CD4-positive, alpha-beta memory T cell (primary cell): Measurements from ENCODE around the gene STK32B. TPM values are rescaled to one million over a fixed set of nuclear protein-coding genes. Genes with fewer than 3 reads are reported as not detected.

Experiments used
- CTCF ChIA-PET: fragments of 350-600 bp; sonication (Branson Sonifier 250); formaldehyde crosslinking; loops from one replicate; lab custom pipeline; 2021; ENCODE audit warnings: inconsistent platforms; ENCODE audit not compliant: partially characterized antibody; lab: Charles Lee
- POLR2A ChIA-PET: fragments of 350-600 bp; sonication (Branson Sonifier 250); formaldehyde crosslinking; loops from one replicate; lab custom pipeline; 2021; ENCODE audit not compliant: partially characterized antibody; lab: Charles Lee
- DNase-seq, 5 donors: peaks; one replicate each; pipeline versions ENCODE4 v3.0.0 to v3.0.0-alpha.2; 2020 to 2022; ENCODE audit warnings: mixed read lengths in 1 of 5
- H3K27ac ChIP-seq: one replicate; pipeline ENCODE4 v1.7.0; 2013; ENCODE audit warnings: low read depth, low read length
- H3K27me3 ChIP-seq: 2 replicates; pipeline ENCODE4 v1.7.0; 2013; ENCODE audit warnings: mild to moderate bottlenecking, low read length, moderate library complexity; ENCODE audit not compliant: insufficient read depth
- H3K36me3 ChIP-seq: 2 replicates; pipeline ENCODE4 v1.7.0; 2013; ENCODE audit warnings: mild to moderate bottlenecking, low read length, moderate library complexity; ENCODE audit not compliant: insufficient read depth
- H3K4me1 ChIP-seq: 2 replicates; pipeline ENCODE4 v1.7.0; 2013; ENCODE audit warnings: mild to moderate bottlenecking, low read length, moderate library complexity; ENCODE audit not compliant: insufficient read depth
- H3K4me3 ChIP-seq, 2 donors: one replicate each; pipeline ENCODE4 v1.7.0; 2013; ENCODE audit warnings: low read length in 2 of 2, mild to moderate bottlenecking in 1 of 2
- H3K9me3 ChIP-seq, 2 donors: one replicate each; pipeline ENCODE4 v1.7.0; 2013; ENCODE audit warnings: low read length in 2 of 2, control low read depth in 1 of 2; ENCODE audit not compliant: control insufficient read depth in 1 of 2
- H3K27ac Mint-ChIP-seq, 7 donors: one replicate each; pipeline ENCODE4 v1.8.0; 2020 to 2021; ENCODE audit warnings: mixed read lengths in 7 of 7, mild to moderate bottlenecking in 6 of 7, inconsistent platforms in 3 of 7, moderate library complexity in 3 of 7
- H3K27me3 Mint-ChIP-seq, 2 donors: one replicate each; pipeline ENCODE4 v1.8.0; 2020 to 2021; ENCODE audit warnings: mixed read lengths in 2 of 2
- H3K36me3 Mint-ChIP-seq, 2 donors: one replicate each; pipeline ENCODE4 v1.8.0; 2020 to 2021; ENCODE audit warnings: mixed read lengths in 2 of 2, inconsistent platforms in 1 of 2, mild to moderate bottlenecking in 1 of 2
- H3K4me1 Mint-ChIP-seq, 4 donors: one replicate each; pipeline ENCODE4 v1.8.0; 2020 to 2021; ENCODE audit warnings: mixed read lengths in 4 of 4, mild to moderate bottlenecking in 1 of 4
- H3K4me3 Mint-ChIP-seq, 8 donors: one replicate each; pipeline ENCODE4 v1.8.0; 2020 to 2021; ENCODE audit warnings: mixed read lengths in 8 of 8, mild to moderate bottlenecking in 7 of 8, moderate library complexity in 6 of 8, inconsistent platforms in 3 of 8
- H3K9me3 Mint-ChIP-seq, 8 donors: one replicate each; pipeline ENCODE4 v1.8.0; 2020 to 2021; ENCODE audit warnings: mixed read lengths in 8 of 8, mild to moderate bottlenecking in 5 of 8, inconsistent platforms in 3 of 8, moderate library complexity in 1 of 8
- intact Hi-C: fragments of 100-400 bp; cut with micrococcal nuclease; formaldehyde crosslinking; loops from one replicate; pipeline ENCODE4 v1.15.1; 2023
- polyA plus RNA-seq, 2 donors: library from polyadenylated mRNA; unstranded; fragments of 300-500 nt; fragmentation: Illumina TruSeq; gene quantifications; one replicate each; pipeline ENCODE4 v1.2.3, GENCODE V29; 2021
- total RNA-seq, 2 experiments: library from RNA; stranded (reverse); gene quantifications; one replicate each; pipeline ENCODE4 v1.2.3, GENCODE V29; 2021

Gene STK32B
- total and polyA plus RNA-seq, 4 experiments from 2014 or later: not detected

GRCh38 chr4:5366009-5366386, 314.7 kb downstream of the STK32B start:
- Histone ChIP-seq H3K9me3 (no peaks in the 10 kb centered on the region), H3K27me3 (no peaks in the 10 kb centered on the region), H3K27ac (no peak overlapping the region), H3K36me3 (no peaks in the 10 kb centered on the region), H3K4me3 (no peak overlapping the region), H3K4me1 (no peaks in the 10 kb centered on the region)
- Mint-ChIP-seq H3K27me3 (peaks cover 1 to 4% of the 10 kb centered on the region in 2 donors), H3K27ac (no peak overlapping the region), H3K4me1 (no peaks in the 10 kb centered on the region), H3K36me3 (no peaks in the 10 kb centered on the region), H3K9me3 (peaks cover 2 to 10% (median 6%) of the 10 kb centered on the region in 8 donors), H3K4me3 (no peak overlapping the region)
- ChIA-PET CTCF (no interaction called here), POLR2A (no interaction called here)
- intact Hi-C loops: no loop called here
- DNase-seq: no peak

DNA sequence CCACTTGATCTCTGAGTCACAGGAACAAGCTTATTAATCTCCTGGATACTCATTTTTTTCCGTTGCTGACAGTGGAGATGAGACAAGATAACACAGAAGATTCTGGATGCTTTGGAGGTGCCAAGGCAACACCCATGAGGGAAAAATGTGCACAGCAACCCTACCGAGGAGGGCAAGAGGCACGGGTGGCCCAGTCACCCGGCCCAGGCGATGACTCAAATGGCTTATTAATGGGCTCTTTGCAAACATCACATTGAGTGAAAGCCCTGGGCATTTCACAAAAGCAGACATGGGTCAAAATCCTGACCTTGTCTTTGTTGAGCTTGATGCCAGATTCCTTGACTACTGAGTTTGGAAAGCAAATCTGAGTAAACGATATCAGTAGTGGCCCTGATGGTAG, 315.1 kb downstream of the STK32B start:
- Histone ChIP-seq H3K36me3 (no peaks in the 10 kb centered on the region), H3K4me1 (no peaks in the 10 kb centered on the region), H3K27ac (no peak overlapping the region), H3K9me3 (no peaks in the 10 kb centered on the region), H3K27me3 (no peaks in the 10 kb centered on the region), H3K4me3 (no peak overlapping the region)
- H3K4me1 Mint-ChIP-seq: no peaks in the 10 kb centered on the region
- H3K4me3 Mint-ChIP-seq: no peak overlapping the region
- H3K9me3 Mint-ChIP-seq: peaks cover 3 to 12% (median 6%) of the 10 kb centered on the region in 8 donors
- H3K27me3 Mint-ChIP-seq: peaks cover 3 to 4% of the 10 kb centered on the region in 2 donors
- H3K27ac Mint-ChIP-seq: no peak overlapping the region
- no peak for DNase-seq
- ChIA-PET POLR2A (no interaction called here), CTCF (no interaction called here)
- intact Hi-C loops: no loop called here
- H3K36me3 Mint-ChIP-seq: no peaks in the 10 kb centered on the region

- no peaks in the 10 kb centered on the region for H3K9me3 ChIP-seq
- ChIA-PET CTCF (no interaction called here), POLR2A (no interaction called here)
- H3K36me3 ChIP-seq: no peaks in the 10 kb centered on the region
- H3K4me1 ChIP-seq: no peaks in the 10 kb centered on the region
- no peaks in the 10 kb centered on the region for H3K36me3 Mint-ChIP-seq
- no peak for DNase-seq
- H3K27ac ChIP-seq: no peak overlapping the region
- intact Hi-C loops: no loop called here
- H3K4me3 ChIP-seq: no peak overlapping the region
- H3K27me3 ChIP-seq: no peaks in the 10 kb centered on the region
- H3K27ac Mint-ChIP-seq: no peak overlapping the region
- peaks cover 3 to 4% of the 10 kb centered on the region in 2 donors for H3K27me3 Mint-ChIP-seq
- H3K4me1 Mint-ChIP-seq: no peaks in the 10 kb centered on the region
- H3K4me3 Mint-ChIP-seq: no peak overlapping the region
- peaks cover 0 to 8% (median 5%) of the 10 kb centered on the region in 8 donors for H3K9me3 Mint-ChIP-seq
These were observed 317.1 kb downstream of the STK32B start for GRCh38 chr4:5368426-5368825.

DNA sequence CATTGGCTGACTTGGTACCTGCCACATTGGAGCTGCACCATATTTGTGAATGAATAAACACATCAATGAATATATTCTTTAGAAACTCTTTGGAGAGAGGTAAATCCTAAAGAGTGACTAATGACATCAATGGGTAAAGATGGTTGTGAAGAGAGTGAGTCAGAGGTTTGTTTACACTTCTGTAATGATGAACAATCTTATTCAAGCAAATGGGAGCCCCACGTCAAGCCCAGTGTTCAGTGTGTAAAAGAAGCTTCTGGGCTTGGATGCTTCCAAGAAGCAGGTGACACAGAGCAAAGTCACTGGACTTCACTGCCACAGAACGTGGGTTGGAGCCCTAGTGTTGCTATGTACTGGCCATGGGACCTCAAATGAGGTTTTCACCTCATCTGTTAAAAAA, 319.0 kb downstream of the STK32B start:
- Mint-ChIP-seq H3K4me3 (no peak overlapping the region), H3K36me3 (no peaks in the 10 kb centered on the region), H3K9me3 (peaks cover 4 to 9% (median 7%) of the 10 kb centered on the region in 8 donors), H3K27me3 (peaks cover 2 to 3% of the 10 kb centered on the region in 2 donors), H3K27ac (no peak overlapping the region), H3K4me1 (no peaks in the 10 kb centered on the region)
- ChIA-PET CTCF (no interaction called here), POLR2A (no interaction called here)
- no peak overlapping the region for H3K27ac ChIP-seq
- intact Hi-C loops: no loop called here
- H3K4me1 ChIP-seq: no peaks in the 10 kb centered on the region
- no peaks in the 10 kb centered on the region for H3K36me3 ChIP-seq
- no peak overlapping the region for H3K4me3 ChIP-seq
- DNase-seq: no peak
- no peaks in the 10 kb centered on the region for H3K27me3 ChIP-seq
- H3K9me3 ChIP-seq: no peaks in the 10 kb centered on the region

GRCh38 chr4:5371415-5372190, 320.3 kb downstream of the STK32B start:
- CTCF ChIA-PET: no interaction called here
- peaks cover 2 to 3% of the 10 kb centered on the region in 2 donors for H3K27me3 Mint-ChIP-seq

GRCh38 chr4:5372198-5372597, 320.9 kb downstream of the STK32B start:
- H3K4me1 ChIP-seq: no peaks in the 10 kb centered on the region
- H3K27ac Mint-ChIP-seq: no peak overlapping the region
- peaks cover 2 to 6% of the 10 kb centered on the region in 2 donors for H3K27me3 Mint-ChIP-seq
- ChIA-PET CTCF (no interaction called here), POLR2A (no interaction called here)
- no peak overlapping the region for H3K4me3 ChIP-seq
- H3K27ac ChIP-seq: no peak overlapping the region
- no peaks in the 10 kb centered on the region for H3K9me3 ChIP-seq
- H3K36me3 ChIP-seq: no peaks in the 10 kb centered on the region
- no peaks in the 10 kb centered on the region for H3K4me1 Mint-ChIP-seq
- H3K9me3 Mint-ChIP-seq: peaks cover 3 to 12% (median 9%) of the 10 kb centered on the region in 8 donors
- no peaks in the 10 kb centered on the region for H3K36me3 Mint-ChIP-seq
- H3K27me3 ChIP-seq: no peaks in the 10 kb centered on the region
- DNase-seq: no peak
- H3K4me3 Mint-ChIP-seq: no peak overlapping the region
- intact Hi-C loops: no loop called here

More at GRCh38 chr4:5371415-5372190, 320.3 kb downstream of the STK32B start:
- DNase-seq: no peak
- Mint-ChIP-seq H3K4me3 (no peak overlapping the region), H3K27ac (no peak overlapping the region), H3K36me3 (no peaks in the 10 kb centered on the region), H3K9me3 (peaks cover 3 to 11% (median 9%) of the 10 kb centered on the region in 8 donors), H3K4me1 (no peaks in the 10 kb centered on the region)
- no peak overlapping the region for H3K4me3 ChIP-seq
- no peaks in the 10 kb centered on the region for H3K9me3 ChIP-seq
- H3K4me1 ChIP-seq: no peaks in the 10 kb centered on the region
- POLR2A ChIA-PET: no interaction called here
- intact Hi-C loops: no loop called here
- H3K27me3 ChIP-seq: no peaks in the 10 kb centered on the region
- H3K36me3 ChIP-seq: no peaks in the 10 kb centered on the region
- H3K27ac ChIP-seq: no peak overlapping the region

DNA sequence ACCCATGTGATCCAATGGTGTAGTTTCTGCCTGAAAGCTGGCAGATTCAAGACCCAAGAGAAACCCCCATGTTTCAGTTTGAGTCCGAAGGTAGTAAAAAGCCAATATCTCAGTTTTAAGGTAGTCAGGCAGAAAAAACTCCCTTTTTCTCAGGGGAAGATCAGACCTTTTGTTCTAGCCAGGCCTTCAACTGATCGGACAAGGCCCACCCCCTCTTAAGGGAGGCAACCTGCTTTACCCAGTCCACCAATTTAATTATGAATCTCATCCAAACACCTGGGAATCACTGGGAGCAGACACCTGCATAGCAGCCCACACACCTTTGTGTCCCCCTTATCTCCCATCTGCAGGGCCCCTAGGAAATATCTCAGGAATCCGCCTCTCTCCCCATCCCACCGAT, 322.0 kb downstream of the STK32B start:
- H3K4me3 ChIP-seq: no peak overlapping the region
- no peaks in the 10 kb centered on the region for H3K27me3 ChIP-seq
- Mint-ChIP-seq H3K27me3 (peaks cover 2 to 6% of the 10 kb centered on the region in 2 donors), H3K36me3 (no peaks in the 10 kb centered on the region), H3K9me3 (peaks cover 4 to 12% (median 10%) of the 10 kb centered on the region in 8 donors), H3K27ac (no peak overlapping the region), H3K4me1 (no peaks in the 10 kb centered on the region), H3K4me3 (no peak overlapping the region)
- intact Hi-C loops: no loop called here
- H3K4me1 ChIP-seq: no peaks in the 10 kb centered on the region
- H3K9me3 ChIP-seq: no peaks in the 10 kb centered on the region
- H3K36me3 ChIP-seq: no peaks in the 10 kb centered on the region
- POLR2A ChIA-PET: no interaction called here
- DNase-seq: no peak
- CTCF ChIA-PET: no interaction called here
- no peak overlapping the region for H3K27ac ChIP-seq
